NB4 (cell line): ENCODE measurements around the gene PDGFA.

Experiments
- TF ChIP-seq, protein P1 (sequence below): IDR thresholded peaks from one replicate; pipeline ENCODE4 v1.5.1; 2012; ENCODE audit warnings: low read depth, low read length
- TF ChIP-seq, protein P2 (sequence below): IDR thresholded peaks from 2 replicates; pipeline ENCODE4 v1.6.1; 2011; ENCODE audit warnings: low read depth, low read length

GRCh38 chr7:451255-452225 lies 68.1 kb downstream of the PDGFA start:
- TF ChIP-seq, protein P1, sequence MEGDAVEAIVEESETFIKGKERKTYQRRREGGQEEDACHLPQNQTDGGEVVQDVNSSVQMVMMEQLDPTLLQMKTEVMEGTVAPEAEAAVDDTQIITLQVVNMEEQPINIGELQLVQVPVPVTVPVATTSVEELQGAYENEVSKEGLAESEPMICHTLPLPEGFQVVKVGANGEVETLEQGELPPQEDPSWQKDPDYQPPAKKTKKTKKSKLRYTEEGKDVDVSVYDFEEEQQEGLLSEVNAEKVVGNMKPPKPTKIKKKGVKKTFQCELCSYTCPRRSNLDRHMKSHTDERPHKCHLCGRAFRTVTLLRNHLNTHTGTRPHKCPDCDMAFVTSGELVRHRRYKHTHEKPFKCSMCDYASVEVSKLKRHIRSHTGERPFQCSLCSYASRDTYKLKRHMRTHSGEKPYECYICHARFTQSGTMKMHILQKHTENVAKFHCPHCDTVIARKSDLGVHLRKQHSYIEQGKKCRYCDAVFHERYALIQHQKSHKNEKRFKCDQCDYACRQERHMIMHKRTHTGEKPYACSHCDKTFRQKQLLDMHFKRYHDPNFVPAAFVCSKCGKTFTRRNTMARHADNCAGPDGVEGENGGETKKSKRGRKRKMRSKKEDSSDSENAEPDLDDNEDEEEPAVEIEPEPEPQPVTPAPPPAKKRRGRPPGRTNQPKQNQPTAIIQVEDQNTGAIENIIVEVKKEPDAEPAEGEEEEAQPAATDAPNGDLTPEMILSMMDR, result no peak
- TF ChIP-seq, protein P2, sequence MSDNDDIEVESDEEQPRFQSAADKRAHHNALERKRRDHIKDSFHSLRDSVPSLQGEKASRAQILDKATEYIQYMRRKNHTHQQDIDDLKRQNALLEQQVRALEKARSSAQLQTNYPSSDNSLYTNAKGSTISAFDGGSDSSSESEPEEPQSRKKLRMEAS, result no peak
